Endothelial cell of umbilical vein (primary cell): Measurements from ENCODE around the gene MFSD6. TPM values are rescaled to one million over a fixed set of nuclear protein-coding genes. Genes with fewer than 3 reads are reported as not detected.

ENCODE experiments used
- BruUV-seq: library from RNA; stranded (reverse); fragments of 400-500 nt; replicated peaks from 2 replicates; lab custom pipeline; 2021; lab: Mats Ljungman, UMichigan
- CTCF ChIA-PET: fragments of 300-600, 350-600 bp; sonication (Branson Sonifier 250); formaldehyde crosslinking; loops from one replicate; lab custom pipeline; 2021; ENCODE audit warnings: antibody characterized with exemption, inconsistent platforms; lab: Charles Lee
- POLR2A ChIA-PET: fragments of 300-600, 350-600 bp; sonication (Branson Sonifier 250); formaldehyde crosslinking; loops from one replicate; lab custom pipeline; 2021; ENCODE audit warnings: antibody characterized with exemption, inconsistent platforms; lab: Charles Lee
- DNase-seq: peaks from one replicate; pipeline ENCODE4 v3.0.0-alpha.2; 2011; ENCODE audit warnings: low read depth, low spot score
- FAIRE-seq: peaks from 2 replicates; lab custom pipeline; 2011; peaks lifted over from hg19 to GRCh38; lab: Jason Lieb, UNC
- H2AFZ ChIP-seq: 2 replicates; pipeline ENCODE4 v1.6.0; 2012; ENCODE audit warnings: low read depth, low read length, control low read depth, inconsistent platforms
- H3K27ac ChIP-seq: 2 replicates; pipeline ENCODE4 v1.5.1; 2011; ENCODE audit warnings: low read depth, mild to moderate bottlenecking, control low read depth, low read length, moderate library complexity; ENCODE audit not compliant: insufficient read depth
- H3K27me3 ChIP-seq, 2 experiments: 2 replicates each; pipeline versions ENCODE4 v1.6.0 to v1.6.1; 2011; ENCODE audit warnings: low read length in 2 of 2, mixed read lengths in 1 of 2; ENCODE audit not compliant: control insufficient read depth in 2 of 2, insufficient read depth in 2 of 2
- H3K36me3 ChIP-seq, 2 experiments: 2 replicates in 1 of 2; 3 replicates in 1 of 2; pipeline ENCODE4 v1.5.1; 2011; ENCODE audit warnings: low read length in 2 of 2, mild to moderate bottlenecking in 1 of 2, moderate library complexity in 1 of 2; ENCODE audit not compliant: control insufficient read depth in 2 of 2, insufficient read depth in 2 of 2; ENCODE audit errors: extremely low read depth in 1 of 2
- H3K4me1 ChIP-seq: 3 replicates; pipeline ENCODE4 v1.5.1; 2011; ENCODE audit warnings: mild to moderate bottlenecking, low read length; ENCODE audit not compliant: control insufficient read depth, insufficient read depth; ENCODE audit errors: extremely low read depth
- H3K4me2 ChIP-seq: 2 replicates; pipeline ENCODE4 v1.6.1; 2011; ENCODE audit warnings: low read length, control low read depth, mixed read lengths; ENCODE audit not compliant: insufficient read depth
- H3K4me3 ChIP-seq, 3 experiments: fragments of 200-600 bp in 1 of 3; sonication (generic), shearing (Covaris generic) in 1 of 3; replicated peaks in 1 of 3; 2 replicates each; pipeline ENCODE4 v1.5.1; 2011 to 2016; ENCODE audit warnings: control low read depth in 3 of 3, low read length in 3 of 3, mild to moderate bottlenecking in 2 of 3, inconsistent platforms in 1 of 3, low read depth in 1 of 3, moderate library complexity in 1 of 3; ENCODE audit not compliant: insufficient read depth in 1 of 3
- H3K79me2 ChIP-seq: 2 replicates; pipeline ENCODE4 v1.6.0; 2012; ENCODE audit warnings: low read length, inconsistent platforms; ENCODE audit not compliant: control insufficient read depth, insufficient read depth
- H3K9ac ChIP-seq: replicated peaks from 2 replicates; pipeline ENCODE3; 2011; ENCODE audit warnings: low read length, control low read depth; ENCODE audit not compliant: insufficient read depth; ENCODE audit errors: extremely low read depth
- H3K9me1 ChIP-seq: replicated peaks from 3 replicates; pipeline ENCODE4 v1.6.0; 2011; ENCODE audit warnings: mild to moderate bottlenecking, low read length; ENCODE audit not compliant: control insufficient read depth, insufficient read depth; ENCODE audit errors: extremely low read depth
- H3K9me3 ChIP-seq: replicated peaks from 2 replicates; pipeline ENCODE4 v1.5.1; 2012; ENCODE audit warnings: low read length, inconsistent platforms; ENCODE audit not compliant: control insufficient read depth, insufficient read depth
- H4K20me1 ChIP-seq: replicated peaks from 2 replicates; pipeline ENCODE3; 2011; ENCODE audit warnings: mild to moderate bottlenecking, low read length; ENCODE audit not compliant: control insufficient read depth, insufficient read depth; ENCODE audit errors: extremely low read depth
- CTCF ChIP-seq, 2 donors: IDR thresholded peaks; 1 replicate in 1 of 2; 2 replicates in 1 of 2; pipeline ENCODE4 v1.5.1; 2011; ENCODE audit warnings: low read length in 2 of 2, mild to moderate bottlenecking in 2 of 2, moderate library complexity in 2 of 2, control low read depth in 1 of 2, inconsistent platforms in 1 of 2, low read depth in 1 of 2; ENCODE audit not compliant: insufficient read depth in 1 of 2; ENCODE audit errors: extremely low read depth in 1 of 2
- EZH2 ChIP-seq: IDR thresholded peaks from 2 replicates; pipeline ENCODE4 v1.6.1; 2012; ENCODE audit warnings: borderline replicate concordance, low read depth, mild to moderate bottlenecking, moderate library complexity, low read length, inconsistent platforms; ENCODE audit not compliant: severe bottlenecking
- FOS ChIP-seq: IDR thresholded peaks from 2 replicates; pipeline ENCODE4 v1.6.1; 2011; ENCODE audit warnings: mild to moderate bottlenecking, low read length, moderate library complexity, borderline replicate concordance; ENCODE audit not compliant: insufficient read depth
- GATA2 ChIP-seq: IDR thresholded peaks from 2 replicates; pipeline ENCODE4 v1.7.0; 2011; ENCODE audit warnings: low read depth, mild to moderate bottlenecking, moderate library complexity, mixed read lengths, low read length; ENCODE audit not compliant: insufficient read length, insufficient read depth
- JUN ChIP-seq: IDR thresholded peaks from 2 replicates; pipeline ENCODE4 v1.6.1; 2011; ENCODE audit warnings: borderline replicate concordance, low read depth; ENCODE audit not compliant: insufficient read length, insufficient read depth
- MYC ChIP-seq: IDR thresholded peaks from one replicate; pipeline ENCODE4 v1.6.1; 2011; ENCODE audit warnings: mild to moderate bottlenecking, low read depth, low read length
- POLR2A ChIP-seq: IDR thresholded peaks from 2 replicates; pipeline ENCODE4 v1.6.1; 2012; ENCODE audit warnings: low read depth, mild to moderate bottlenecking, control low read depth, low read length
- POLR2AphosphoS5 ChIP-seq: IDR thresholded peaks from 2 replicates; pipeline ENCODE4 v1.6.1; 2012; ENCODE audit warnings: low read depth, mild to moderate bottlenecking, control low read depth, low read length, moderate library complexity; ENCODE audit not compliant: insufficient read depth
- dilution Hi-C: fragments of 300-500 bp; cut with MboI; formaldehyde crosslinking; loops from one replicate; pipeline ENCODE4 v1.15.0; 2019; ENCODE audit warnings: low sequenced_read_pairs; ENCODE audit not compliant: extremely low pct_ligation_motif_present
- intact Hi-C: fragments of 100-400 bp; cut with micrococcal nuclease; formaldehyde crosslinking; loops from one replicate; pipeline ENCODE4 v1.10.0; 2022
- polyA plus RNA-seq, 4 experiments: library from polyadenylated mRNA; depleted of rRNA in 3 of 4; stranded (reverse) in 3 of 4; unstranded in 1 of 4; fragments of >200 nt; gene quantifications; 2 replicates each; pipeline versions ENCODE4 v1.2.1 to v1.2.3, GENCODE V29; 2011 to 2012; ENCODE audit warnings: missing spikeins in 1 of 4
- total RNA-seq: library from RNA; stranded (reverse); gene quantifications from 2 replicates; pipeline ENCODE4 v1.2.3, GENCODE V29; 2021
- TF ChIP-seq, protein P1 (sequence below): IDR thresholded peaks from 2 replicates; pipeline ENCODE4 v1.6.1; 2011; ENCODE audit not compliant: insufficient read depth, insufficient read length

The MFSD6 gene
- total and polyA plus RNA-seq, 2 donors (not counting 3 experiments of a cell fraction or from before 2014, with no cell fraction given), result 4.3 to 4.5 TPM

- dilution Hi-C loops (no loop called here), intact Hi-C loops (no loop called here)
- DNase-seq (no peak), FAIRE-seq (no peak)
- no peak overlapping the region for H3K27ac ChIP-seq
- H3K79me2 ChIP-seq, result no peaks in the 10 kb centered on the region
- no peaks in the 10 kb centered on the region for H4K20me1 ChIP-seq
- no peak for TF ChIP-seq JUN
- no peak for TF ChIP-seq POLR2A
- no peak for TF ChIP-seq GATA2
- TF ChIP-seq, protein P1, sequence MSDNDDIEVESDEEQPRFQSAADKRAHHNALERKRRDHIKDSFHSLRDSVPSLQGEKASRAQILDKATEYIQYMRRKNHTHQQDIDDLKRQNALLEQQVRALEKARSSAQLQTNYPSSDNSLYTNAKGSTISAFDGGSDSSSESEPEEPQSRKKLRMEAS, result no peak
- no peak for TF ChIP-seq CTCF (IDR thresholded peaks at IDR 0.05; ENCODE audit: extremely low read depth in 1 of 2, insufficient read depth in 1 of 2, low read depth in 1 of 2, low read length in 2 of 2)
- TF ChIP-seq MYC, result no peak
- no peak for TF ChIP-seq EZH2
- no peak for TF ChIP-seq FOS
- no peak for TF ChIP-seq POLR2AphosphoS5
- no peaks in the 10 kb centered on the region for H3K9me1 ChIP-seq
- no peaks in the 10 kb centered on the region for H3K36me3 ChIP-seq
- no peaks in the 10 kb centered on the region for H3K9me3 ChIP-seq
- H3K4me1 ChIP-seq, result no peaks in the 10 kb centered on the region
- CTCF ChIA-PET, result no interaction called here
- POLR2A ChIA-PET, result no interaction called here
- no peak overlapping the region for H2AFZ ChIP-seq
- BruUV-seq, result no TSS peak
- H3K9ac ChIP-seq, result no peak overlapping the region
- H3K4me3 ChIP-seq, result no peak overlapping the region
- H3K4me2 ChIP-seq, result no peak overlapping the region
- no peaks in the 10 kb centered on the region for H3K27me3 ChIP-seq
Measured at GRCh38 chr2:190478572-190479195, 70.5 kb downstream of the MFSD6 start.
